HG02885 (cell line): ENCODE data around the gene PROSER2.

ENCODE experiments used
- ATAC-seq: cut with Tn5 transposase; IDR thresholded peaks from one replicate; pipeline ENCODE4 v1.9.1; 2021; ENCODE audit warnings: mild to moderate bottlenecking; ENCODE audit not compliant: unreplicated experiment, poor library complexity

The PROSER2 gene

DNA sequence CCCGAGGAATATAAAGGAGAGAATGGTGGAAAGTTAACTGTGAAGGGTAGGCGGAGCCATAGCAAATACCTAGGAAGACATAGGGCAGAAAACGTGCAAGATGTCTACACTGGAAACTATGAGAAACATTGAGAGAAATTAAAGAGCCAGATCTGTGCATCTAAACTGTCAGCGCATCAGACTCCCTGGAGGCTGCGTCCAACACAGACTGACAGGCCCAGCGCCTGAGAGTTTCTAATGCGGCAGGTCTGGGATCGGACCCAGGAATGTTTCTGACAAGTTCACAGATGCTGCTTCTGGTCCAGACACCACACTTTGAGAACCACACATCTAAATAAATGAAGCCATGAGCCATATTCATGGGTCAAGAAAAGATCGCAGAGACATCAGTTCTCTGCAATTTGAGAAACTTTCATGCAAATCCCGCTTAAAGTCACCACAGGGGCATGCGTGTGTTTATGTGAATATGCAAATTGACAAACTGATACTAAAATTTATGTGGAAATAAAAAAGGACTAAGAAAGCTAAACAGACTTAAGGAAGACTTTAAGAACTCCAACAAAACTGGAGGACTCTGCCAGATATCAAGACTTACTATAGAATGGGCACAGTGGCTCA is 38.8 kb downstream of the PROSER2 start:
- no peak for ATAC-seq

DNA sequence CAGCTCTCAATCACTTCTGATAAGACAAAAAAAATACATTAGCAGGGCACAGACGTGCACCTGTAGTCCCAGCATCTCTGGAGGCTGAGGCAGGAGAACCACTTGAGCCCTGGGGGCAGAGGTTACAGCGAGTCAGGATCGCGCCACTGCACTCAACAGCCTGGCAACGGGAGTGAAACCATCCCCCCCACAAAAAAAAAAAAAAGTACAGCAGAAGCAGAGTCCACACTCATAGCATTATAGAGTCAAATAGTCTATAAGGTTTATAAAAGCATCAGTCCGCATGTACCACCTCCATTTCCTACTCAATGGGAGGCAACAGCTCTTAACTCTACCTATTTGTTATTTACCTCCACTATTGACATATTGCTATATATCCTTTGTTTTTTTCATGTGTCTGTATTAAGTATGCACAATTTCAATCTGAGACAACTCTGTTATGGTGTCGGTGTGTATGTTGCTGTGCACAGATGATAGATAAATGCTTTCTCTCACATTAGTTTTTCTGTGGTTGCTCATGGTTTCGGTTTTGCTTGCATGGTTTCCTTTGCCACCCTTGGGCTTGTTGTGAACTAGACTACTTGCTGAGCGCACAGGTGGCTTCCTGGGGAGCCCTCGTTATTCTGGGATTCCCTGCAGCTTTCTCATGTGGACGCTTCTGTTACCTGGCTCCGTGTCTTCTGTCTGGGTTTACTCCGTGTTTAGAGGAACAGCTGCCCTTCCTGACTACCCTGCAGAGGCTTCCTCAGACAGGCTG is 40.4 kb downstream of the PROSER2 start:
- ATAC-seq: peak; percentile 98

DNA sequence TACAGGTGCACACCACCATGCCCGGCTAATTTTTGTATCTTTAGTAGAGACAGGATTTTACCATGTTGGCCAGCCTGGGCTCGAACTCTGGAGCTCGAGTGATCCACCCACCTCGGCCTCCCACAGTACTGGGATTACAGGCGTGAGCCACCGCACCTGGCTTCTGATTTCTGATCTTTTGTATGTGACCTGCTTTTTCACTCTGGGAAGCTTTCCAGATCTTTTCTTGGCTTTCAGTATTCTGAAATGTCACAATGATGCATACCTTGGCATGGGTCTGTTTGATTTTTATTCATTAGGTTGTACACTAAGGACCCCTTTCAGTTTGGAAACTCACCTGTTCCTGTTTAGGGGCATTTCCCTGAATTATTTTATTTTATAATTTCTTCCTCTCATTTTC is 41.6 kb downstream of the PROSER2 start:
- no peak for ATAC-seq

DNA sequence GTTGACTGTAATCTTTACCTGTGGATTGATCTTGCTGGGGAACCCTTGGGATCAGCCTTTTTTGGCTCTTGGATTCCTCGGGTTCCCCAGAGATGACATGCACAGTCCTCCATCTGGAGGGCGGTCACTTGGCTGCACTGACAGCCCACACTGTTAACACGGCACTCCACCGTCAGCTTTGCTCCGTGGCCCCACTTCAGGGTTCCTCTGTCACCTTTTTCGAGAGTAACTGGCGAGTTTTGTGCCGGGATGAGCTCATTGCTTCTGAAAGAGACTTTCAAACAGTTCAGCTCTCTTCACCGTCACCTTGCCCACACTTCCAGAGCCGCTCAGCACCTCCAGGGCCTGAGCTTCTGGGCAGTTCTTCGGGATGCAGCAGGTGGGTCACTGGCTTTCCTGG is 42.4 kb downstream of the PROSER2 start:
- ATAC-seq: no peak

DNA sequence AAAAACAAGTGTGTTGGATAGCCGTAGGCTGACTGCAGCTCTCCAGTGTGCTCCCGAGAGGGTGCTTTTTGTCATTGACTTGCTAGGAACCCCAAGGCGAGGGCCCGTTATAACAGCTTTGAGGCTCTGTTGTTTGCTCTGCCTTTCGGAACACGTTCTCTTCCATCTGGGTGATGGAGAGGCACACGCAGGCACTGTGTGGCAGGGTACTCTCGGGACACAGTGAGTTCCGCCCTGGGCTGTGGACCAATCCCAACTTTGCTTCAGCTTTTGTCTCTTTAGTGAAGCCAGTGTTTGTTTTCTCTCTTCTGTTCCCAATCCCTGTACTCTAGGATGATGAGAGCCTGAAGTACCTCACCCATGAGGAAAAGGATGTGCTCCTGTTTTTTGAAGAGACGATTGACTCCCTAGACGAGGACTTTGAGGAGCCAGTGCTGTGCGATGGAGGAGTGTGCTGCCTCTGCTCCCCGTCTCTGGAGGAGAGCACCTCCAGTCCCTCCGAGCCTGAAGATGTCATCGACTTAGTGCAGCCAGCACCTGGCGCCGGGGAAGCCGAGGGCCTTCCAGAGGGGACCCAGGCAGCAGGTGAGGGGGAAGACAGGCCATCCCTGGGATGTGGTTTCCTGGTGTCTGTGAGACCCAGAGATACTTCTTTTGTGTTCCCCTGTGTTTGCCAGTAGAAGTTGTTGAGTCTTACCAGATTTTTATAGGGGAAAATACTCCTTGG is 43.2 kb downstream of the PROSER2 start:
- no peak for ATAC-seq

DNA sequence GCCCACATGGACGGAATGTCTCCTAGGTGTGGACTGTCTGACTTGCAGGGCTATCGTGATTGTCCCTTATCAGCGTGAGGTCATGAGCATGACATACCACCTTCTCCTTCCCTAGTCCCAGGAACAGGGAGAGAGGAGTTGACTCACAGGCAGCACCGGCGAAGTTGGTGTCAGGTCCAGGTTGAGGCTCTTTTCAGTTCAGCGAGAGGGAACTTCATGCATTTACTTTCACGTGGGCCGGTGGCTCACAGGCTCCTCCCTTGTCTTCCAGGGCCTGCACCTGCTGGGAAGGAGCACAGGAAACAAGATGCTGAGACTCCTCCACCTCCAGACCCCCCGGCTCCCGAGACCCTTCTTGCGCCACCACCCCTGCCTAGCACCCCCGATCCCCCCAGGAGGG is 46.1 kb downstream of the PROSER2 start:
- no peak for ATAC-seq

DNA sequence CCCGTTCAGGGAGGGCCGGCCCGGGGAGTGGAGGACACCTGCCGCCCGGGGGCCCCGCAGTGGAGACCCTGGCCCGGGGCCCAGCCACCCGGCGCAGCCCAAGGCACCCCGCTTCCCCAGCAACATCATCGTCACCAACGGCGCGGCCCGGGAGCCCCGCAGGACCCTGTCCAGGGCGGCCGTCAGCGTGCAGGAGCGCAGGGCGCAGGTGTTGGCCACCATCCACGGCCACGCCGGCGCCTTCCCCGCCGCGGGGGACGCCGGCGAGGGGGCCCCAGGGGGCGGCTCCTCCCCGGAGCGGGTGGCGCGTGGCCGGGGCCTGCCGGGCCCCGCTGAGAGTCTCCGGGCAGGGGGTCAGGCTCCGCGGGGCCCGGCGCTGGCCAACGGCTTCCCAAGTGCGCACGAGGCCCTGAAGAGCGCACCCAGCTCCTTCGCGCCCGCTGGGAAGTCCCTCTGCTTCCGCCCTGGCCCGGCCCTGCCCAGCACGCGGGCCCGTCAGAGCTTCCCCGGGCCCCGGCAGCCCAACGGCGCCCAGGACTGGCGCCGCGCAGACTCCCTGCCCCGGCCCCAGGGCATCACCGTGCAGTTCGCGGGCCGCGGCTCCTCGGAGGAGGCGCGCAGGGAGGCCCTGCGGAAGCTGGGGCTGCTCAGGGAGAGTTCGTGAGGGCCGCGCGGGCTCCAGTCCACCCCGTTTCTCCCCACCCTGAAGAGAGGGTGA is 46.7 kb downstream of the PROSER2 start:
- ATAC-seq: no peak

DNA sequence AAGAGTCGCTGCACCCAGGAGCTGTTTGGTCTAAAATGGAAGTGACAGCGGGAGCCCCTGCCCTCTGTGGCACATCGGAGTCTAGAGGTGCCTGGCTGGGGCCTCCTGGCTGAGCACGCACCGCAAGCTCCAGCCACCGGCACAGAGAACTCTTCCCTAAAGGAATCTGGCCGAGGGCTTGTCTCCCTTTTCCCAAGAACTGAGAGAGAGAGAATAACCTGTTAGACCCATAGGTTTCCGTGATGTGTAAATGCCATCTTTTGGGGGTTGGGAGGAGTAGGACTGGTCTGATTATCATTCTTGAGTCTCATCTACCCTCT is 47.3 kb downstream of the PROSER2 start:
- ATAC-seq: no peak

DNA sequence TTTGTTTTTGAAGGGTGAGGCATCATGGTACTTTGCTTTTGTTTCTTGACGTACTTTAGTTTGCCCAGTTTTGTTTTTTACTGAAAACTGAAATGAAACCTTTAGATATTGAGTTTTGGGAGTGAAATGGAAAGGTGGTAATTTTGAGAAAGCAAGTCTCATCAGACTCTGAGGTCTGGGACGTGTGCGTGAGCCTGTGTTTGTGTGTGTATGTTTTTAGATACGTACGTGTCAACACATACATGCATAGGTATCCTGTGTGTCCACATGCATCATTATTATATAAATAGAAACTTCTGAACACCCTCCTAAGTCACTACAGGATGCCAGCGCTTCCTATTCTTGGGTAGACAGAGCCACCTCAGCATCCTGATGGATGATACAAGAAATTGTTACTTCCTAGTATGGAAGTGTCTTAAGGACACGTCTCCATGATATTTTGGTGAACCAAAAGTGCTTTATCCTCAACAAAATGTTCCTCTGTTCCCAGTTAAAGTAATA is 47.8 kb downstream of the PROSER2 start:
- ATAC-seq: no peak

DNA sequence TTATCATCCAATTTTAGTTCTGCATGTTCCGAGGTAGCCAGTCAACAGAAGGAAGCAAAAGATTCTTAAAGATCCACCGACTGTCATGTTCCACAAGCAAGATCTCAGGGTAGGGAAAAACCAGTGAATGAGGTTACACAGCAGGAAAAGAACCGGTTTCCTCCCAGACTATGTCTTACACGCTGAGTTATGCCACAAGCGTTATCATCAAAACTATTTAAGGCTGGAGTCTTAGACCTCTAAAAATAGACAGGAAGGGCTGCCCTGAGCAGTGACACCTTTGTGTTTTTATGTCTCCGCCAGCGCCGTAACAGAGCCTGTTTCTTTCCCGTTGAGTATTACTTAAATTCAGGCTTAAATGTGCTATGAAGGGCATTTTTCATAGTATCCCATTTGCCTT is 48.3 kb downstream of the PROSER2 start:
- no peak for ATAC-seq

DNA sequence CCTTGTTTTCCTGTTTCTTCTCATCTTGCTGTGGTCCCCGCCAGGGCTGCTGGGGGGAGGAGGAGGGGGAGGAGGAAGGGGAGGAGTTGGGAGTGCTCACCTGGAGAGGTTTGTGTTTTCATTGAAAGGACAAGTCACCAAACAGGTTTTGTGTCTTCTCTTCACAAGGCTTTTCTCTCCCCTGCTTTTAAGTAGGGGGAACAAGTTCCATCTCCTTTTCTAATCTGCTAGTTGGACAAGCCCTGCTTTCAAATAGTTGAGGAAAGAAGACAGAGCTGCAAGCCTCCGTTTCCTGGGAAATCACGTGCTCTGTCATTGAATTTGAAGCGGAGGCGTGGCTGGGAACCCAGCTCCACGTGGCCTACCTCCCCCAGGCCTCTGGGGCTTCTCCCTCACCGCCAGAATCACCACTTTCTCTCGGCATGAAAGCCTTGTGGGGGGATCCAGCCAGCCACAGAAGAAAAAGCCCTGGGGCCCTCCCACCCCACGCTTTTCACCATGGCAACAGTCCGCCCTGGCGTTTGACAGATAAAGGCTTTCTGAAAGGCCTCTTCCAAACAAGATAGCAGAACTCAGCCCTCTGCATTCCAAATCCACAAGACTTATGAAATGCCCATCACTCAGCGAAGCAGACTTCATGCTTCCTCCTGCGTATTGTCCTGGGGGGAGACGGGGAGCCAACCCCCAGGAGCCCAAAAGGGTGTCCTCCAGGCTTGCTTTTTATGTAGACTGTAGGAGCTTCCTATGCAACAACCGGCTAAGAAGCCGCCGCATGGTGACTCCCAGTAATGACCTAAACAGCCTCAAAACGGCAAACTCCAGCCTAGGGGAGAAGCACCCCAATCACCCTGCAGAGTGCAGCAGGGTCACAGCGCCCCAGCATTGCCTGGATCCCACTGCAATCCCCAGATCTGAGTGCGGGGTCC is 51.7 kb downstream of the PROSER2 start:
- no peak for ATAC-seq

DNA sequence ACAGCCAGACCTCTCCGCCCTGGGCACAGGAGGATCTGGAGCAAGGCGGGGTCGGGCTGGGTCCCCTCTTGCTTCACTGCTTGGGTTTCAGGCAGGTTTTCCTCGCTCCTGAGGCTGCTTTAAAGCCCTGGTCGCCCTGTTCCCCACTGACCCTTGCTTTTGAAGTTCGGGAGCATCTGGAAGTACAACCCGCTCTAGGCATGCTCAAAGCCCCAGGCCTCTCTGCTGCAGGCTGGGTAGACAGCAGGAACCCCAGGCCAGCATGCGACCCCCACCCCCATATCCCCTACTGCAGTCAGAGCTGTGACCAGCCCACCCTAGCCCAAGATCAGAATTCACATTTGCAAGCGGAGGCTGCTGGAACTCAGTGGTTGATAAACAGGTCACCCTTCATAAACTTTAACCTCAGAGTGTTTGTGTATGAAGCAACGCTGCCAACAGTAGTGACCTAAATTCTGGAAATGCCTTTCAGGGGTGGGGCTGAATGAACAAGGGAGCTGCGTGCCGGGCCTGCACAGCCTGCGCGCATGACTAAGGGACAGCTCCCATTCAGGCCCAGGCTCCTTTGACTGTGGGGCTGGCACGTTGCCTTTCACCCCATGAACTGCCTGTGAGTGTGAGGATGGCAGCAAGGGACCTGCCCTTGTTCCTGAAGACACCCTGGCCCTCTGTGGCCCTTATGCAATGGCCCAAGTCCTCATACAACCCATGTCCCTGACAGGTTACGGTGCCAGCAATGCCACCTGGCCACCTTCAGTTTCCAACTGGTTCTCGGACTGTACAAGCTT is 52.5 kb downstream of the PROSER2 start:
- ATAC-seq: no peak

DNA sequence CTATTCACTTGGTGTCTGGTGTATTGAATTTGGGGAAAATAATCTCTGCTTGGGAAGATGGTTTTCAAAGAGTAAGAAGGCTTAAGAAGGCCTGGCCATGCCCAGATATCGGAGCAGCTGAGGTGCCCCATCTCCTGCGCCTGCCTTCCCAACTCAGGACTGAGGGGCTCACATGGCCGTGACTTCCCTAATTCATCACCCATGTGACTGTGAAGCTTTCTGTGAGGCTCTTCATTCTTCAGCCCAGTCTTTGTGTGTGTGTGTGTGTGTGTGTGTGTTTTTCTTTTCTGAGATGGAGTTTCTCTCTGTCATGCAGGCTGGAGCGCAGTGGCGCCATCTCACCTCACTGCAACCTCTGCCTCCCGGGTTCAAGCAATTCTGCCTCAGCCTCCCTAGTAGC is 53.2 kb downstream of the PROSER2 start:
- no peak for ATAC-seq

DNA sequence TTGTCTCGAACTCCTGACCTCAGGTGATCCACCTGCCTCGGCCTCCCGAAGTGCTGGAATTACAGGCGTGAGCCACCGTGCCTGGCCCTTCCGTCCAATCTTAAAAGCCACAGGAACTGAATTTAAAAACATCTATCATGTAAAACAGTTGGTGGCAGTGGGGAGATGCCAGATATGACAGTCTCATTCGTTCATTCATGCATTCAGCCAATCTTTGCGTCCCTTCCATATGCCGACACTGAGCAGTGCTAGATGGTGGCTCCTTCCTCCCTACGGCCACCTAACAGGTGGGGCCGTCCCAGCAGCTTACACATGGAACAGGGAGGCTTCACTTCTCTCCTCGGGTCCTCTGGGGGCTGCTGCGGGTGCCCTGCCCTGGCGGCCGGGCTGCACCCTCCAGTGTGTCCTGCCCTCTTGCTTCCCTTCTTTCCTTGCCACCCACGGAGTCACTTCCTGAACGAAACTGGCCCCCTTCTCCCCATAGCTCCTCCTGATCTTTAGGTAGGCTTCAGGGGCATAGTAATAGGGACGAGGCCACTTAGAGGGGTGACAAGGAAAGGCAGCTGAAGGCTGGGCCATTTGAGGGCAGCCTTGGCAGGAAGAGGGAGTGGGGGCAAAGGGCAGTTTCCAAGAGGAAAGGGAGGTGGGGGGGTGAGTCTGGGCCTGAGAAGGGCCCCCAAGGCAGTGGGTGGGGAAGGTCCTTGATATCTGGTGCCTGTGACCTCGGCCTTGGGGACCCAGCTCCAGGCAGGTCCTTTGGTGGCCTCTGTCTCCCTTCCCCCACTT is 53.8 kb downstream of the PROSER2 start:
- no peak for ATAC-seq

DNA sequence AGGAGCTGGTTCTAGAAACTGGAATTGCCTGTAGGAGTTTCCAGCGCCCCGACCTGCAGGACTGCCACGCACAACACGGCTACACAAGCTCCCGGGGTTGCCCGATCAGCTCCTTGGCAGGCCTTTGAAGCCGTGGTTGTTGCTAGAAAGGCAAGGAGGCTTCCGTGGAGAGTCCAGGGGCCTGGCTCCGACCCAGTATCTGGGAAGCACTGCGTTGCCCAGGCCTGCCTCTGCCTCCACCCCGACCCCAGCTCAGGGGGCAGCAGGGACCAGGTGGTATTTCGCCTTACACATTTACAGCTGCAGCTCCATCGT is 54.4 kb downstream of the PROSER2 start:
- ATAC-seq: no peak

DNA sequence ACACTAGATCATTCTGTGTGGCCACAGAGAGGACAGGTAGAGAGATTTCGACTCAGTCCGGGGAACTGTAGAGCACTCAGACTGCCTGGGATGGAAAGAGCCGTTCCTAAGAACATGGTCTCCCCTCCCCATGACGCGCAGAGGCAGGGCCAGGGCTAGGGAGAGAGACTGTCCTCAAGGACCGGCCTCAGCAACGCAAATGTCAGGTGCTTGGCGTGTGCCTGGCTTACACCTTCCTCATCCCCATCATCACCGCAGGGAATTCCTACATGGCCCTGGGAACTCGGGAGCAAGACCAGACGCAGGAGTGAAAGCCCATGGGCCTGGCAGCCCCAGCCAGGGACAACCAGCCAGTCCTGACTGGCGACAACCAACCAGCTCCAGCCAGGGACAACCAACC is 55.6 kb downstream of the PROSER2 start:
- no peak for ATAC-seq

DNA sequence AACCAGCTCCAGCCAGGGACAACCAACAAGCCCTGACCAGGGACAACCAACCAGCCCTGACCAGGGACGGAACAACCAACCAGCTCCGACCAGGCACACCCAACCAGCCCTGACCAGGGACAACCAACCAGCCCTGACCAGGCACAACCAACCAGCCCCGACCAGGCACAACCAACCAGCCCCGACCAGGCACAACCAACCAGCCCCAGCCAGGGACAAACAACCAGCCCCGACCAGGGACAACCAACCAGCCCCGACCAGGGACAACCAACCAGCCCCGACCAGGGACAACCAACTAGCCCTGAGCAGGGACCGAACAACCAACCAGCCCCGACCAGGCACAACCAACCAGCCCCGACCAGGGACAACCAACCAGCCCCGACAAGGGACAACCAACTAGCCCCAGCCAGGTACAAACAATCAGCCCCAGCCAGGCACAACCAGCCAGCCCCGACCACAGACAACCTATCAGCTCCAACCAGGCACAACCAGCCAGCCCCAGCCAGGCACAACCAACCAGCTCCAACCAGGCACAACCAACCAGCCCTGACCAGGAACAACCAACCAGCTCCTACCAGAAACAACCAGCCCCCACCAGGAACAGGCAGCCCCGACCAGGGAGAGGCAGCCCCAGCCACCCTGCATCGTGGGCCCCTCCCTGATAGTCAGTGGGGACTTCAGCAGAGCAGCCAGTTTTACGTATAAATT is 56.4 kb downstream of the PROSER2 start:
- no peak for ATAC-seq
